GM19238 (cell line): ENCODE results near the gene HOMEZ.
"Not testable (repeated sequence)": the region's sequence is repeated elsewhere in the genome, so short reads cannot be mapped to it uniquely, and the experiment has no call there.

ENCODE experiments used
- DNase-seq: peaks from one replicate; pipeline ENCODE4 v3.0.0; 2011; ENCODE audit warnings: low spot score; ENCODE audit not compliant: insufficient read length

HOMEZ gene, protein sequence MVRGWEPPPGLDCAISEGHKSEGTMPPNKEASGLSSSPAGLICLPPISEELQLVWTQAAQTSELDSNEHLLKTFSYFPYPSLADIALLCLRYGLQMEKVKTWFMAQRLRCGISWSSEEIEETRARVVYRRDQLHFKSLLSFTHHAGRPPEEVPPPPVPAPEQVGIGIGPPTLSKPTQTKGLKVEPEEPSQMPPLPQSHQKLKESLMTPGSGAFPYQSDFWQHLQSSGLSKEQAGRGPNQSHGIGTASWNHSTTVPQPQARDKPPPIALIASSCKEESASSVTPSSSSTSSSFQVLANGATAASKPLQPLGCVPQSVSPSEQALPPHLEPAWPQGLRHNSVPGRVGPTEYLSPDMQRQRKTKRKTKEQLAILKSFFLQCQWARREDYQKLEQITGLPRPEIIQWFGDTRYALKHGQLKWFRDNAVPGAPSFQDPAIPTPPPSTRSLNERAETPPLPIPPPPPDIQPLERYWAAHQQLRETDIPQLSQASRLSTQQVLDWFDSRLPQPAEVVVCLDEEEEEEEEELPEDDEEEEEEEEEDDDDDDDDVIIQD

GRCh38 chr14:23286020-23286901 is at the start of gene HOMEZ:
HOMEZ (minus strand) TSS chr14:23286132; CDS start chr14:23285952, 180 bp downstream.
- peak; percentile 96 for DNase-seq

GRCh38 chr14:23335623-23336022 is 49.7 kb upstream of the HOMEZ start:
- DNase-seq: no peak

DNA sequence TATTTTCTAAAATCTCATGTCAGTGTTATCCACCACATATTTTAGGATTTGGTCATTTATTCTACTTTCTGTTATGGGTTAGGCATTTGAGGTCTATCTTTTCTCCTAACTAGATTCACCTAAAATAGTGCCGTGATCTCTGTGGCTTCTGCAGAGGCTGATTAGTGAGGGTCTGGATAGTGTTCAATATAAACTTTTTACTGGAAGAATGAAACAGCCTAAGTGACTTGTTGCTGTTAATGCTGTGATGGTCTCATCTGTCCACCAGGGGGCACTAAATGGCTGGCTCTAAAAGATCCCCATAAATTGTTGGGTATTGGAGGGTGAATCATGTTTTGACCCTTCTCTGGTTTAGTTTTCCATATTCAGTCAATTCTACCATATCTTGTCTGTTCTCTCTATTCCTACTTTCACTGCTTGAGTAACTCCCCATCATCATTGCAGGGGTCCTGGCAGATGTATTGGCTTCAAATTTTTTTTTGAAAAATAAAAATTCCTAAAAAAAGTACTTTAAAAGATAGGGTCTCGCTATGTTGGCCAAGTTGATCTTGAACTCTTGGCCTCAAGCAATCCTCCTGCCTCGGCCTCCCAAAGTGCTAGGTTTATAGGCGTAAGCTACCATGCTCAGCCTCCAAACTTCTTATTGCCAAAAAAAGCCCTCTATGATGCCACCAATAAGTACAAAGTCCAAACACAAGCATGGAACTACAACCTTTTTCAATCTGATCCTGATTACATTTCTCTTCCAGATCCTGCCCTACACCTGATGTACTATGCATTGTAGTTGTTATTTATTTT is 42.2 kb upstream of the HOMEZ start:
- peak; percentile 58 for DNase-seq

GRCh38 chr14:23326491-23327332 is 40.8 kb upstream of the HOMEZ start:
- DNase-seq: no peak

DNA sequence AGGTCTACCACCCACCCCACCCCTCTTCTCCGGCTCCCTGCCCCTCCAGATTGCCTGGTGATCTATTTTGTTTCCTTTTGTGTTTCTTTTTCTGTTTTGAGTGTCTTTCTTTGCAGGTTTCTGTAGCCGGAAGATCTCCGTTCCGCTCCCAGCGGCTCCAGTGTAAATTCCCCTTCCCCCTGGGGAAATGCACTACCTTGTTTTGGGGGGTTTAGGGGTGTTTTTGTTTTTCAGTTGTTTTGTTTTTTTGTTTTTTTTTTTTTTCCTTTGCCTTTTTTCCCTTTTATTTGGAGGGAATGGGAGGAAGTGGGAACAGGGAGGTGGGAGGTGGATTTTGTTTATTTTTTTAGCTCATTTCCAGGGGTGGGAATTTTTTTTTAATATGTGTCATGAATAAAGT is 39.8 kb upstream of the HOMEZ start:
- not testable (repeated sequence) for DNase-seq

- no peak for DNase-seq
Measured at GRCh38 chr14:23324993-23325392, 39.1 kb upstream of the HOMEZ start.

- no peak for DNase-seq
Measured at GRCh38 chr14:23324455-23324846, 38.5 kb upstream of the HOMEZ start.

- DNase-seq: no peak
Measured at GRCh38 chr14:23323838-23324454, 38.0 kb upstream of the HOMEZ start.

DNA sequence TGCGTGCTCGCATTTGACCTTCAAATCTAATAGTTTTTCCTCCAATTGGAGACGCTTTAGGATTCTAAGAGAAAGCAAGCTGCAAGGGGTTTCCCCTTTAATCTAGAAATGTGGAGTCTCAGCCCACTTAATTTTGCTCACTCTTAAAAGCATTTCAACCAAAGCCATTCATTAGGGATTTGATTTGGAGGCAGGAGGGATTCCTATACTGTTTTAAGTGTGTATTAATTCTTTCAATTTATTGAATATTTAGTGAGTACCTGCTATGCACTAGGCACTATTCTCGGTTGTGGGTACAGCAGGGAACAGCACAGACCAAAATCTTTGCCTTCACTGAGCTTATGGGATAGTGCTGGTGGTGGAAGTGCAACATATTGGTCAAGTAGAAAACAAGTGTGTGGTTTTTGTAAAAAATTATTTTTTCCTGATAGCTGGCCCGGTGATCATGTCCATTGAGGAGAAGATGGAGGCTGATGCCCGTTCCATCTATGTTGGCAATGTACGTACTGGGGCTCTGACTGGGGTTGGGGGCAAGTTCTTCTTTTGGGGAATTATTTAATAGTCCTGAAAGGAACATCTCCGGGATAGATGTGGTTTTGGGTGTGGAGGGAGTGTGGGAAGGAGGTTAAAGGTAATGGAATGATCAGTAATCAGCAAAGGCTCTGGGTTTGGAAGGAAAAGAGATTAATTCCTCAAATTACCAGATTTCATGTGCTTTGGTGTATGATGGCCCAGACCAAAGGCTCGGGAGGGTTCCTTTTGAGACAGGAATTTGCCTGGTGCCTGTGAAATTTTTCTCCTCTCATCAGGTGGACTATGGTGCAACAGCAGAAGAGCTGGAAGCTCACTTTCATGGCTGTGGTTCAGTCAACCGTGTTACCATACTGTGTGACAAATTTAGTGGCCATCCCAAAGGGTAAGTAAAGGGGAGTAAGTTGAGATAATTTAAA is 36.9 kb upstream of the HOMEZ start:
- no peak for DNase-seq

- DNase-seq: peak; percentile 41
Measured at GRCh38 chr14:23321572-23322547, 35.9 kb upstream of the HOMEZ start.

- peak; percentile 97 for DNase-seq
Measured at GRCh38 chr14:23320584-23321571, 34.9 kb upstream of the HOMEZ start, which contains the start of gene PABPN1. PABPN1 (plus strand) TSS chr14:23321457; CDS start chr14:23321470, 13 bp downstream.

GRCh38 chr14:23319746-23320583 is 34.0 kb upstream of the HOMEZ start:
- no peak for DNase-seq

GRCh38 chr14:23316300-23316699 is 30.4 kb upstream of the HOMEZ start:
- DNase-seq: no peak

- DNase-seq: no peak
Measured at GRCh38 chr14:23310546-23310945, 24.6 kb upstream of the HOMEZ start.

GRCh38 chr14:23308721-23309445 is 23.0 kb upstream of the HOMEZ start:
- DNase-seq: no peak
